HepG2 (cell line): ENCODE data around the gene LRRC27. TPM values are rescaled to one million over a fixed set of nuclear protein-coding genes. Genes with fewer than 3 reads are reported as not detected.

Experiments
- ATAC-seq: fragments of 200-7000 bp; cut with Tn5 transposase; 3 replicates; pipeline ENCODE4 v1.9.1; 2020; ENCODE audit warnings: mild to moderate bottlenecking, moderate library complexity
- BruUV-seq: library from RNA; stranded (reverse); fragments of 400-500 nt; replicated peaks from 2 replicates; lab custom pipeline; 2021; lab: Mats Ljungman, UMichigan
- CTCF ChIA-PET: fragments of 300-600 bp; formaldehyde crosslinking; extraction: SDS; loops from one replicate; lab custom pipeline; 2021; ENCODE audit warnings: low total read pairs, inconsistent platforms, low intra/inter-chr PET ratio; lab: Yijun Ruan, JAX
- POLR2A ChIA-PET: fragments of 350-600 bp; sonication (Branson Sonifier 250); formaldehyde crosslinking; loops from one replicate; lab custom pipeline; 2020; ENCODE audit warnings: antibody characterized with exemption, inconsistent platforms; lab: Yijun Ruan, JAX
- DNase-seq: peaks from one replicate; pipeline ENCODE4 v3.0.0-alpha.2; 2015; ENCODE audit warnings: low spot score
- FAIRE-seq: peaks from 3 replicates; lab custom pipeline; 2011; peaks lifted over from hg19 to GRCh38; lab: Jason Lieb, UNC
- H2AFZ ChIP-seq: one replicate; pipeline ENCODE4 v1.6.1; 2011; ENCODE audit warnings: low read length, inconsistent platforms
- H3K27ac ChIP-seq: fragments of 300-600 bp; 3 replicates; pipeline ENCODE4 v1.8.0; 2011; ENCODE audit warnings: mixed run types, mild to moderate bottlenecking, mixed read lengths, low read length, inconsistent platforms; ENCODE audit not compliant: insufficient read depth; ENCODE audit errors: extremely low read length
- H3K27me3 ChIP-seq, 2 experiments: fragments of 200-600 bp in 1 of 2; 2 replicates in 1 of 2; 3 replicates in 1 of 2; pipeline versions ENCODE4 v1.6.0 to v1.8.0; 2011; ENCODE audit warnings: low read length in 2 of 2, mild to moderate bottlenecking in 2 of 2, moderate library complexity in 2 of 2, inconsistent platforms in 1 of 2; ENCODE audit not compliant: insufficient read depth in 2 of 2, control insufficient read depth in 1 of 2
- H3K36me3 ChIP-seq, 2 experiments: fragments of 200-600 bp in 1 of 2; replicated peaks in 1 of 2; 2 replicates in 1 of 2; 3 replicates in 1 of 2; pipeline versions ENCODE4 v1.5.1 to v1.8.0; 2011; ENCODE audit warnings: low read length in 2 of 2, inconsistent platforms in 1 of 2; ENCODE audit not compliant: insufficient read depth in 2 of 2, control insufficient read depth in 1 of 2
- H3K4me1 ChIP-seq: 2 replicates; pipeline ENCODE4 v1.5.1; 2012; ENCODE audit warnings: low read length, inconsistent platforms; ENCODE audit not compliant: insufficient read depth
- H3K4me2 ChIP-seq: 2 replicates; pipeline ENCODE4 v1.6.0; 2011; ENCODE audit warnings: low read depth, low read length, inconsistent platforms
- H3K4me3 ChIP-seq, 3 experiments: fragments of 200-600 bp in 1 of 3; sonication (generic), shearing (Covaris generic) in 1 of 3; replicated peaks in 1 of 3; 2 replicates each; pipeline ENCODE4 v1.5.1; 2011 to 2016; ENCODE audit warnings: low read length in 3 of 3, inconsistent platforms in 2 of 3, low read depth in 2 of 3, mild to moderate bottlenecking in 2 of 3, control low read depth in 1 of 3, mixed read lengths in 1 of 3; ENCODE audit not compliant: insufficient read depth in 1 of 3
- H3K79me2 ChIP-seq: one replicate; pipeline ENCODE4 v1.6.1; 2011; ENCODE audit warnings: low read length, inconsistent platforms; ENCODE audit not compliant: insufficient read depth
- H3K9ac ChIP-seq: 2 replicates; pipeline ENCODE4 v1.6.0; 2011; ENCODE audit warnings: mild to moderate bottlenecking, low read depth, low read length, inconsistent platforms; ENCODE audit not compliant: insufficient read depth
- H3K9me3 ChIP-seq: 2 replicates; pipeline ENCODE4 v1.5.1; 2012; ENCODE audit warnings: mild to moderate bottlenecking, low read length
- H4K20me1 ChIP-seq: 2 replicates; pipeline ENCODE4 v1.6.0; 2011; ENCODE audit warnings: inconsistent platforms, mild to moderate bottlenecking, low read length, moderate library complexity; ENCODE audit not compliant: insufficient read depth
- FOSL1 ChIP-seq: sonication (generic); formaldehyde crosslinking; IDR thresholded peaks from 2 replicates; pipeline ENCODE4 v1.9.0; 2021; ENCODE audit warnings: missing genetic modification reagents, borderline replicate concordance
- ISX ChIP-seq: sonication (generic); formaldehyde crosslinking; conservative IDR thresholded peaks from 2 replicates; pipeline ENCODE4 v1.5.0; 2020; ENCODE audit warnings: missing genetic modification reagents
- STAG1 ChIP-seq: sonication (generic); formaldehyde crosslinking; IDR thresholded peaks from 2 replicates; pipeline ENCODE4 v1.4.0; 2020; ENCODE audit warnings: missing genetic modification reagents
- WIZ ChIP-seq: sonication (generic); formaldehyde crosslinking; IDR thresholded peaks from 2 replicates; pipeline ENCODE4 v1.5.1; 2020; ENCODE audit warnings: mild to moderate bottlenecking, missing genetic modification reagents
- YY1 ChIP-seq: IDR thresholded peaks from 2 replicates; pipeline ENCODE4 v1.6.1; 2011; ENCODE audit warnings: low read length, low read depth, moderate library complexity, mild to moderate bottlenecking; ENCODE audit not compliant: insufficient read depth, insufficient replicate concordance
- ZNF207 ChIP-seq: fragments of 450-650 bp; IDR thresholded peaks from 2 replicates; pipeline ENCODE4 v1.6.1; 2016; ENCODE audit warnings: antibody characterized with exemption, borderline replicate concordance
- WGBS: methylation state at CpG from one replicate; pipeline ENCODE4 v1.1.6; 2017; ENCODE audit warnings: low lambda C conversion rate; 5-methylcytosine and 5-hydroxymethylcytosine counted together
- in situ Hi-C: cut with HindIII; loops from 2 replicates; pipeline ENCODE4 v1.10.0; 2017; ENCODE audit warnings: low pct_unique_long_range_greater_than_20kb; ENCODE audit not compliant: extremely low pct_ligation_motif_present
- intact Hi-C: fragments of 100-400 bp; cut with micrococcal nuclease; formaldehyde crosslinking; loops from one replicate; pipeline ENCODE4 v1.10.0; 2022; ENCODE audit not compliant: unreplicated experiment
- polyA plus RNA-seq, 8 experiments: library from polyadenylated mRNA; depleted of rRNA in 3 of 8; stranded (reverse) in 7 of 8; unstranded in 1 of 8; fragments of >200 nt; fragmentation: Illumina TruSeq in 4 of 8; extraction: Trizol in 4 of 8; gene quantifications; 2 replicates each; pipeline versions ENCODE4 v1.2.1 to v1.2.3, GENCODE V29; 2011 to 2016; ENCODE audit warnings: low read depth in 4 of 8, missing spikeins in 1 of 8, mixed read lengths in 1 of 8; ENCODE audit not compliant: insufficient read depth in 1 of 8
- total RNA-seq, 5 experiments: library from RNA; depleted of rRNA; stranded (reverse); fragments of >200 nt; fragmentation: Illumina TruSeq; extraction: Trizol; gene quantifications; 2 replicates each; pipeline ENCODE4 v1.2.3, GENCODE V29; 2016; ENCODE audit warnings: low read depth in 1 of 5
- TF ChIP-seq, protein P1 (sequence below): sonication (generic); formaldehyde crosslinking; IDR thresholded peaks from 2 replicates; pipeline ENCODE4 v1.5.0; 2020; ENCODE audit warnings: mild to moderate bottlenecking, missing genetic modification reagents, borderline replicate concordance
- TF ChIP-seq, protein P2 (sequence below): sonication (generic); formaldehyde crosslinking; IDR thresholded peaks from 2 replicates; pipeline ENCODE4 v1.8.0; 2022; ENCODE audit warnings: mild to moderate bottlenecking, missing genetic modification reagents, moderate library complexity

Gene LRRC27
- total and polyA plus RNA-seq, 2 of the 13 experiments (the other 11 are each of a cell fraction or from before 2014, with no cell fraction given) = 4.2 to 4.6 TPM

DNA sequence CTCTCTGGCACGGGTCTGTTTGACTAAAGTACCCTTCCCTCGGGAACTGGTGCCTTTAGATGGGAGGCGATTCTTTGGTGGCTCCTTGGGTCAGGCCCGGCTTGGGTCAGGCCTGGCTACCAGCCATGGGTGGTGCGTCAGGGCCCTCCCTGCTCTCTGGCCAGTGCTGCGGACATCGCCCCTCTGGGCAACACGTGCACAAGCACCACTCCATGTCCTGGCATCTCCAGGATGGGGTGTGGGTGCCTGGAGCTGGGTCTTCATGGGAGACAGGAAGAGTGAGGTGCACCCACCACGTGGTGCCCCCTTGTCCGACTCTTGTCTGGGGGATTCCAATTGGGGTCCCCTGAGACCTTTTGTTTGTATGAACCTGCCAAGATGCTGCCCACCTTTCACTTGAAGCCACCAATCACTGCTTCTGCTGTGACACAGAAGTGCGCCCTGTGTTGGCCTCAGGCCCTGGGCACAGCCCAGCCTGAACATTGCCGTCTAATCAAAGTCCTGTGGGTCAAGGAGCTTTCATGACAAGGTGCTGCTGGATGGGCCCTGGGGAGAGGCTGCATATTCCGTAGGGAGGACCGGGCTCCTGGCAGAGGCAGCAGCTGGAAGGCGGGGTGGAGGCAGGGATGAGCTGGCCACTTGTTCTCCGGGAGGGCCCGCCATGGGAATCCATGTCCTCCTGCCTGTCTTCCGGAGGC lies 53.9 kb downstream of the LRRC27 start:
- BruUV-seq = no TSS peak
- H3K4me2 ChIP-seq = no peak overlapping the region
- POLR2A ChIA-PET = no interaction called here
- no peaks in the 10 kb centered on the region for H3K79me2 ChIP-seq
- H3K27me3 ChIP-seq = peaks cover 3 to 34% of the 10 kb centered on the region in 2 experiments; a peak in 2 of 5 replicates
- FAIRE-seq = no peak
- H3K9ac ChIP-seq = no peak overlapping the region
- WGBS = 46% methylated on average over 5 of the region's 18 CpGs
- intact Hi-C loops (no loop called here), in situ Hi-C loops (loop anchor here (5.0 to 10.0 kb wide), 2 partner anchors 66 to 249 kb away; no protein-coding TSS in a partner anchor)
- no peaks in the 10 kb centered on the region for H3K9me3 ChIP-seq
- peaks cover 63% of the 10 kb centered on the region for H3K4me1 ChIP-seq
- no peak overlapping the region for H3K4me3 ChIP-seq
- no peaks in the 10 kb centered on the region for H3K36me3 ChIP-seq
- TF ChIP-seq YY1 (no peak), FOSL1 (no peak)
- TF ChIP-seq, protein P1, sequence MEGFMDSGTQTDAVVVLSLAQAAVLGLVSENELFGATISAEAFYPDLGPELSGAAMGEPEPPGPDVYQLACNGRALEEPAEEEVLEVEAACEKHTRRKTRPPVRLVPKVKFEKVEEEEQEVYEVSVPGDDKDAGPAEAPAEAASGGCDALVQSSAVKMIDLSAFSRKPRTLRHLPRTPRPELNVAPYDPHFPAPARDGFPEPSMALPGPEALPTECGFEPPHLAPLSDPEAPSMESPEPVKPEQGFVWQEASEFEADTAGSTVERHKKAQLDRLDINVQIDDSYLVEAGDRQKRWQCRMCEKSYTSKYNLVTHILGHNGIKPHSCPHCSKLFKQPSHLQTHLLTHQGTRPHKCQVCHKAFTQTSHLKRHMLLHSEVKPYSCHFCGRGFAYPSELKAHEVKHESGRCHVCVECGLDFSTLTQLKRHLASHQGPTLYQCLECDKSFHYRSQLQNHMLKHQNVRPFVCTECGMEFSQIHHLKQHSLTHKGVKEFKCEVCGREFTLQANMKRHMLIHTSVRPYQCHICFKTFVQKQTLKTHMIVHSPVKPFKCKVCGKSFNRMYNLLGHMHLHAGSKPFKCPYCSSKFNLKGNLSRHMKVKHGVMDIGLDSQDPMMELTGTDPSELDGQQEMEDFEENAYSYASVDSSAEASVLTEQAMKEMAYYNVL (CRISPR knock-in tag) = no peak
- TF ChIP-seq, all 625 proteins: peak for 0
- no peak for DNase-seq
- H3K27ac ChIP-seq = no peak overlapping the region
- CTCF ChIA-PET = no interaction called here
- no peak overlapping the region for H2AFZ ChIP-seq
- H4K20me1 ChIP-seq = no peaks in the 10 kb centered on the region
- ATAC-seq = no peak

DNA sequence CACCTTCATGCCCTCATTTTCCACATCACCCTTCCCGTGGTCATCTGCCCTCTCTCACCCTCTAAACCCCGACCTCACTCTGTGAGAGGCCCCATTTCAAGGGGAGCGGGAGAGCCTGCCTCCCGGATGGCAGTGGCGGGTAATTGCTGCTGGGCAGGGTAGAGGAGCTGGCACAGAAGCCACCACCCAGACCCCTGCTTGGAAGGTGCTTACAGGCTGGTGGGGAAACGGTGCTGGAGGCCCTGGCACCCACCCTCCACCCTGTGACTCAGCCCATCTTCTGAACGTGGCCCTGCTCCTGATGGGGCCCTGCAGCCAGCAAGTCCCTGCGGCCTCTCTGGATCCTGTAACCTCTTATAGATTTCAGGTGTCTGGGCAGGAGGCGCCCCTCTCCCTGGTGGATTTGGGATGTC lies 54.4 kb downstream of the LRRC27 start:
- H2AFZ ChIP-seq = no peak overlapping the region
- no peaks in the 10 kb centered on the region for H3K79me2 ChIP-seq
- H3K27ac ChIP-seq = no peak overlapping the region
- WGBS = 48% methylated on average over 7 of the region's 9 CpGs
- H3K4me1 ChIP-seq = peaks cover 63% of the 10 kb centered on the region
- intact Hi-C loops (no loop called here), in situ Hi-C loops (loop anchor here (5.0 to 10.0 kb wide), 2 partner anchors 66 to 248 kb away; no protein-coding TSS in a partner anchor)
- FAIRE-seq (no peak), ATAC-seq (no peak), DNase-seq (no peak)
- H3K27me3 ChIP-seq = peaks cover 3 to 32% of the 10 kb centered on the region in 2 experiments; a peak in 2 of 5 replicates
- no peaks in the 10 kb centered on the region for H3K9me3 ChIP-seq
- no peaks in the 10 kb centered on the region for H3K36me3 ChIP-seq
- no peak overlapping the region for H3K4me2 ChIP-seq
- no peaks in the 10 kb centered on the region for H4K20me1 ChIP-seq
- no TSS peak for BruUV-seq
- H3K4me3 ChIP-seq = no peak overlapping the region
- POLR2A ChIA-PET = no interaction called here
- CTCF ChIA-PET = no interaction called here
- no peak overlapping the region for H3K9ac ChIP-seq
- TF ChIP-seq, protein P2, sequence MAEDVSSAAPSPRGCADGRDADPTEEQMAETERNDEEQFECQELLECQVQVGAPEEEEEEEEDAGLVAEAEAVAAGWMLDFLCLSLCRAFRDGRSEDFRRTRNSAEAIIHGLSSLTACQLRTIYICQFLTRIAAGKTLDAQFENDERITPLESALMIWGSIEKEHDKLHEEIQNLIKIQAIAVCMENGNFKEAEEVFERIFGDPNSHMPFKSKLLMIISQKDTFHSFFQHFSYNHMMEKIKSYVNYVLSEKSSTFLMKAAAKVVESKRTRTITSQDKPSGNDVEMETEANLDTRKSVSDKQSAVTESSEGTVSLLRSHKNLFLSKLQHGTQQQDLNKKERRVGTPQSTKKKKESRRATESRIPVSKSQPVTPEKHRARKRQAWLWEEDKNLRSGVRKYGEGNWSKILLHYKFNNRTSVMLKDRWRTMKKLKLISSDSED (CRISPR knock-in tag) = no peak
- TF ChIP-seq ZNF207 (no peak), STAG1 (no peak), WIZ (CRISPR knock-in tag) (no peak), ISX (CRISPR knock-in tag) (no peak)
